ENCODE measurements around the gene TOLLIP.

The TOLLIP gene

DNA sequence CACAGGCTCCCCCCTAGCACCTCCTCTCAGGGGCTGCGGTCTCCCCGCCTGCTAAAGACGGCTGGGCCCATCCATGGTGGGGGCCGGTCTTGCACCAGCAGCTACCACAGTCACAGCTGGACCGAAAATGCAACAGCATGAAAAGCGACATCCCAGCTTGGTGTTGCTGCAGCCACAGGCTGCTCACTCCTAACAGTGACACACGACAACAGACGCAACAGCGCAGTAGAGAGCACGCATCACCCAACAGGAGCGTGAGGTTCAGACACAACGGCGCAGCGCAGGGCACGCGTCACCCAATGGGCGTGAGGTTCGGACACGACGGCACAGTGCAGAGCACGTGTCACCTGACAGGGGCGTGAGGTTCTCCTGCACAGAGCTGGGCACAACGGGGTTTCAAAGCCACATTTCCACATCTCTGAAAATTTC is 24.1 kb downstream of the TOLLIP start:
- in situ Hi-C loops (cut with HindIII; ENCODE audit: low sequenced_read_pairs): no loop called here

DNA sequence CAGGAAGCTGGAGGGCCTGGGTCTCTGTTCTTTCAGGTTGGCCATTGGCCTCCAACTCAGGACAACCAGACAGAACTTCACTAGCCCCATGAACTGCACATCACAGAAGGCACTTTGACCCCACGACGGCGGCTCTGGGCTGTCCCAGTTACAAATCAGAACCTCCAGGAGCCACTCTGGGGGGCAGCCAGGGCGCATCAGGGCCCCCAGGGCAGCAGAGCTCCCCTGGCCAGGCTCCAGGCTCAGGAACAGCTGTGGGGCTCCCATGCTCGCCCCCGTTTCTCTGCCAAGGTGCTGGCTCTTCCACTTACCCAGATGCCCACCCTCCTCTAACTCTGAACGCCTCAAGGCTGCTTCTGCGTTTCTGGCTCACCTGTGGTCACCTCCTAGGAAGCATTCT is 25.5 kb downstream of the TOLLIP start:
- in situ Hi-C loops (cut with HindIII; ENCODE audit: low sequenced_read_pairs): no loop called here

DNA sequence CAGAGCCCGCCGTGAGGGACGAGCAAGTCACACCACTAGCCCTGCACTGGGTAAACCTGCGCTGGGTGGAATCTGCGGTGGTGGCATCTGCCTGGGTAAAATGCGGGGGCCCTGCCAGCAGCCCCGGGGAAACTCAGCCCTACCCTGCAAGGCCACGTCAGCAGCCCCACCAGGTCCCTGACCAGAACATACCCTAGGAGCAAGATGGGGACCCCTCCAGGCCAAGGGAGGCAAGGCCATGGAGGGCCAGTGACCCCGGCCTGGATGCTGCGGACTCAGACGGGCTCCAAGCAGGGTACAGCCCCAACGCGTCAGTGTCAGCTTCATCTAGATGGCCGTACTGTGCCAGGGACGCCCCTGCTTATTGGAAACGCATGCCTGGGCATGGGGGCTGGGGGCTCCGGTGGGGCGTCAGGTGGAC is 26.3 kb downstream of the TOLLIP start:
- in situ Hi-C loops (cut with HindIII; ENCODE audit: low sequenced_read_pairs): no loop called here

DNA sequence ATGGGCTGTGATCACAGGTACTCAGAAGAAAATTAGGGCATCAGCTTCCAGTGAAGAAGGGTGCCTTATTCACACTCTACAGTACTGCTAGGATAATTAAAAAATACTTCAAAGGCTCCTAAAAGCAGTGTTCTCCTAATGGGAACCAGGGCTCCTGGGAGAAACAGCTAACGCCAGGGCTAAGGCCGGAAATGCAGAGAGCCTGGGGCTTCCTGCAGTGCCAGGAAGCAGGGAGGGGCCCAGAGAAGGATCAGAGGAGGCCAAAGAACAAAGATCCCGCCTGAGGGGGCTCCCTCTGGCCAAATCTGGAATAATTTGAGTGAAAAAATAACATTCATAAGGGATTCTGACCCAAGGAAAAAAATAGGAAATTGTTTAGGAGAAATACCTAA is 27.5 kb downstream of the TOLLIP start:
- in situ Hi-C loops (cut with HindIII; ENCODE audit: low sequenced_read_pairs): no loop called here

DNA sequence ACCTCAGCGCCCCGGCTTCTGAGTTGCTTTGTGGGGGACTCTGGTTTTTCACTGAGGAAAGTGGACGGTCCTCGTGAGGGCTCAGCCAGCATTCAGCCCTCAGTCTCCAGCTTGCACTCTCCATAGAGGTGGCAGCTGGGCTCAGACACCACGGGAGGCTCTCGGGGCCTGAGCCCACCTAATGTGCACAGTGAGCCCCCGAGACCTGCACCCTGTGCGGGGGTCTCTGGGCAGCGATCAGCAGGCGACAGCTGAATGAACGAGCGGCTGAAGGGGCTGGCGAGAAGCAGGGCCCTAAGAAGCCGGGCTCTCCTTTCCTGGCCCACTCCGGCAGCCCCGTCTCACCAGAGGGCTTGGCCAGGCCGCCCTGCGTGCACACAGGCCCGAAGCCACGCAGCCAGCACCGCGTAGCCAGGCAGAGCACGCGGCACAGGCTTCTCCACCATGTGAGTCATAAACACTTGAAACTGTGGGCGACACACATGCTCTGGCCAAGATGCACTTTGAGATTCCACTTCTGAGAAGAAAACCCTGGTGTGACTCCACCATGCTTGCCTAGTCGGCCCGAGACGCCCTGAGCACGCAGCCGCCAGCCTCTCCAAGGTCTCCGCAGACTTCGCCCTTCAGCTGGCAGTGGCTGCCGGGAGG is 28.0 kb downstream of the TOLLIP start:
- in situ Hi-C loops (cut with HindIII; ENCODE audit: low sequenced_read_pairs): no loop called here

DNA sequence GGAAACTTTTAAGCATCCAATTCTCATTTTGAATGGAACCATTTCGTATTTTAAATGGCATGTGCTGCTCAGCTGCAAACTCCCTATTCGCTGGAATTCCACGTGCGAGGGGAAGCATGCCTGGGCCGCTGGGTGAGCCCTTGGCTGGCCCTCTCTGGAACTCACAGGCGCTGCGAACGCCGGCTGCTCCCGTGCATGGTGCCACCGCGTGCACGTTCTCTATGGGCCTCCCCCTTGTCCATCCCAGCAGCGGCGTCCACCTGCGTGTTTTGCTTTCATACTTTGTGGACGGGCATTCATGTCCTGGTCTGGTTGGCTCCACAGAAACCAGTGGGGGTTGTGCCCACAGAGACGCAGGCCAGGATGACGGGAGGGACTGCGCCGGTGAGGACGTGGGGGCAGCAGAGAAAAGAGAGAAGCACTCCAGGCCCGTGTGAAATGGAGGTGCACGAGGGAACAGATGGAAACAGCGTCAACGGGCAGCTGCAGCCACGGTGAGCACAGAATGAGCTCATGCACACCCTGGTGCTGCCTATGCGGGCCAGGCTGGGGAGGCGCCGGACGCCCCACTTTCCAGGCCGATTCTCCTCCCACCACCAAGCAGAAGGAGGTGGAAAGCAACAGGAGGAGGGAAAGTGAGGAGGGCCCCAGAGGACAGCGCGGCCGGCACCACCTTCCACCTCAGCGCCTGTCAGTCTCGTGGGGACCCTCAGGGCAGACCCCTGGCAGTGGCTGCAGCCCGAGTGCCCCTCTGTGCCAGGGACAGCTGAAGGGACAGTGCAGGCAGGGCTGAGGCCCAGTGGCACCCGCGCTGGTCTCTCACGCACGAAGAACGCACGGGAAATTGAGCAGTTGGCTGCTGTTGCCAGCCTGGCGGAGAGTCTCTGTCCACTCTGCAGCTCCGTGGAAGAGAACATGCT is 29.1 kb downstream of the TOLLIP start:
- in situ Hi-C loops (cut with HindIII; ENCODE audit: low sequenced_read_pairs): no loop called here

DNA sequence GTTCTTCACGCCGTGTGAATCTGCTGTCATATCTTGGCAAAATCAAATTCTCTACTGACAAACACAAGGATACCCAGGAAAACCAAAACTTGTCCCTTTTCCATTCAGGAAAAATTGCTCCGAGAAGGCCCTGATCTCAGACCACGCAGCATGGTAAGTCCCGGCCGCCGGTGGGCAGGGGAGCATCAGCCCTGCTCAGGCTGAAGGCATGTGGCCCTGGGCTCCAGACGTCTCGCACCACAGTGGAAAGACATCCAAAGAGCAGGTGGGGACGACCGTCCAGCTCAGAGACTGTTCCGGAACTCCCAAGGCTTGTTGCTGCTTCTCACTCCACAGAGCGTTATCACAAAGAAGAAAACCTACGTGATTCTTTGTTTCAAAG is 29.8 kb downstream of the TOLLIP start:
- in situ Hi-C loops (cut with HindIII; ENCODE audit: low sequenced_read_pairs): no loop called here

DNA sequence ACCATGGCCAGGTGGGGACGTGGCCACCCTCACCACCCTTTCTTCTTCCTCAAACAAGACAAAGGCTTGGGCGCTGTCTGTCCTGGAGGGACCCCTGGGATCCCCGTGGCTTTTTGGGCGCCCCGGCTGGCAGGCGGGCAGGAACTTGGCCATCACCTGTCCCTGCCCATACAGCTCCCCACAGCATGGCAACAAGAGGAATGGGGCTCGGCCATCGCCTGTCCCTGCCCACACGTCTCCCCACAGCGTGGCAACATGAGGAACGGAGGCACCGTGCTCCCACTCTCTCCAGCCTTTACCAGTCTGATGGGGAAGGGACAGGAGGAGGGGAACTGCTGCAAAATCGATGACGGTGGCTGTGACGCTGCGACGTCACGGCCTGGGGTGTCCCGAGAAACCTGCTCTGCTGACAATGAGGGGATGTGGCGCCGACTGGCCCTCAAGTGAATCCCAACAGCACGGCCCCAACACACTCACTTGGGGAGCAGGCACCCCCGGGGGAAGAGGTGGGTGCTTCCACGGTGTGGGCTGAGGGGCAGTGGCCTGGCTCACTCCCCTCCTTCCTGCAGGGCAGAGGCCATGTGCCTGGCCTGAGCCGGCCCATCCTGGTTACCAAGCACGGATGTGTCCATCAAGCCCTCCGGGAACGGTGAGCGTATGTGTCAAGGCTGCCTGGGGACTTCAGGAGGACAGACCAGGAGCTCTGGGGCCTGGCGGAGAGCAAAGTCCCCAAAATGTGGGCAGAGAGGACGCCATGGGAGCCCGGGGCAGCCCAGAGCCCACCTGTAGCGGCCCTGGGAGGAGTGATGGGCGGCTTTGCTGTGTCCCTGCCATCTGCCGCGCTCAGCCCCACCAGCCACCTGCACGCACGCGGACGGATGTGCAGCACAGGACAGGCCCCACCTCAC is 30.4 kb downstream of the TOLLIP start:
- in situ Hi-C loops (cut with HindIII; ENCODE audit: low sequenced_read_pairs): no loop called here

DNA sequence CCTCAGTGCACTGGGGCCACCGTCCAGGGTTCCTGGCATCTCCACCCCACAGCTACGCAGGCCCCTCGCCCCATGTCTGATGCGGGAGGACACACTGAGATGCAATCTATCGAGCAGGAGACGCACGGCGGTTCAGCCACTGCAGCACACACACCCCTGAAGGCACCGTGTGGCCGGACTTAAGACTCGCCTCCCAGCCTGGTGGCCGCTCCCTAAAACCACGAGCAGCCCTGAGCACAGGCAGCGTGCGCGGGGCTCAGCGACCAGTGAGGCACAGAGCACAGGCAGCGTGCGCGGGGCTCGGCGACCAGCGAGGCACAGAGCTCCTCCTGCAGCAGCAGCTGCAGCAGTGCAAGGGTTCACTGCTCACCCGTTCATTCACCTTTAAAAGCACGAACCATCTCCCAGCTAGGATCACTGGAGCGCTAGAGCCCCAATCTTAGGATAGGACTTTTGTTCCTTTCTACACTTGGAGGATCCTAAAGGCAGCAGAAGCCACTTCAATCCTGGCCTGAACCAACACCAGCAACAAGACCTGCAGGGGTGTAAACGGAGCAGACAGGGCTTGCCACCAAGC is 31.4 kb downstream of the TOLLIP start:
- in situ Hi-C loops (cut with HindIII; ENCODE audit: low sequenced_read_pairs): no loop called here

DNA sequence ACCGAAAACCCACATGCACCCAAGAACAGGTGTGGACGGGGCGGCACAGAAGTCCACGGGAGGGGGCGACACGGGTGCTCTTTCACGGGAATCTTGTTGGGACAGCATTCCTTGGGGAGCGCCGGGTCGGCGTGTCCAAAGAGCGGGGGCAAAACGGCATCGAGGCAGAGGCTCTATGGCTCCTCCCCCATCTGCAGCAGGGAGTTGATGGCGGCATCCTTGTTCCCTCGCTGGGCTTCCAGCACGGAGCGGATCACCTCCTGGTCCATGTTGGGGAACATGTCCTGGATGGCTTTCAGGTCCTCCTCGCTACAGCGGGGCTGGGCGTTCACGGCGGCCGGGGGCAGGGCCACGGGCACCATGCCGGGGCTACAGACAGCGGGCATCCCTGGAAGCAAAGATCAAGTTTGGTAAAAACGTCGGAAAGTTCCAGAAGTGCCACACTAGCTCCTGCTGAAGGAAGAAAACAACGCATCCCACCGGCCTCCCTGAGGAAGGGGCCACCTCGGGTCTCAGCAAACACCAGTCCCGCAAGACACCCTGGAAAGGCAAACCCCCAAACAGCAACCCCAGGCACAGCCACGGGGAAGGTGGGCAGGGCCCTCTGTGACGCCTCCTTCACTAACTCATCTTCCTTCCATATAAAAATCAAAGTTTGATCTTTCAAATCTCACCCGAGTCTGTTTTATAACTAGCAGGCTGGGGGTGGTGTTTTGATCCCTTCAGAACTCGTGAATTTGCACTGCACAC is 32.4 kb downstream of the TOLLIP start:
- in situ Hi-C loops (cut with HindIII; ENCODE audit: low sequenced_read_pairs): no loop called here

DNA sequence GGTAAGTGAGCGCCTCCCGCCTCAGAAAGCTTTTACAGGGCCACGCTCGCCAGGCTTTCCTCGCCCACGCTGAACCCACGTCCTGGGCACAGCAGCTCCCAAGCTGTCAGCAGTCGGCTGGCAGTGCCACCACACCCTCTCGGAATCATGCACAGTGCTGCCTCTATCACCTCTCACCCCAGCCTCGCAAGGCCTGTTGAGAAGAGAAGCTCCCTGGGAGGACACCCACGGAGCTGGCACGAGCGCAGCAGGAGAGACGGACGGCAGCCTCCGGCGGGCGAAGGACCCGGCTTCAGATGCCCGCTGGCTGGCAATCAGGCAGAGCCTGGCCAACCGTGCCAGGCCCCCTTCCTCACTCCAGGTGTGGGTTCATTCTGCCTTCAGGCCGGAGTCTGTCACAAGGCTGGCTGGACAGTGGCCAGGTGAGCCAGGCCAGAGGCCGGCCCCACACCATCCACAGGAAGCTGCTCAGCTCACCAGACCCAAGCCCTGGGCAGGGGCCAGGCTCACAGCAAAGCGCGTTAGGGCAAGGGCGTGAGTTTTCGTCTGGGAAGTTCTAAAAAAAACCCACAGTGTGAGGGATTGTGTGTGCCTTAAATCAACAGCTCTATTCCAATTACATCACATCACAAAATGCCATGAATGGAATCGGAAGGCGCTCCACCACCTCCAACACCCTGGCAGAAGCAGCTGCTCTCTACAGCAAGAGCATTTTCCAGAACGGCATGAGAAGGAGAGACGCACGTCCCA is 33.2 kb downstream of the TOLLIP start:
- in situ Hi-C loops (cut with HindIII; ENCODE audit: low sequenced_read_pairs): no loop called here

DNA sequence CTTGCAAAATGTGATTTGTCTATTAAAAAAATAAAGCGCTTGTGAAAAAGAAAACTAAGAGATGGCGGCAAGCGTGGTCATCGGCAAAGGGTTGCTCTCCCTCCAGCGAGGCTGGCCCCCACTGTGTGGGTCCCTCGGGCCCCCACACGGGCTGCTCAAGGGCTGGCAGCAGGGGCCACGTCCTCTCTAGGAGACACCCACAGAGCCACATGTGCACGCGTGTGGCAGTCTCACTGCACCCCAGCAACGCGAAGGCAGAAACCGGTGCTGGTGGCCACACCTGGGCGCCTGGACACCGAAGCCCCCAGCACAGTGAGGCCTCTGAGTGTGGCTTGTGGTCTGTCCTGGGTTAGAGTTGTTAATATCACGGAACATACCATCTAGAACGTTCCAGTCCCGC is 34.4 kb downstream of the TOLLIP start:
- in situ Hi-C loops (cut with HindIII; ENCODE audit: low sequenced_read_pairs): no loop called here

DNA sequence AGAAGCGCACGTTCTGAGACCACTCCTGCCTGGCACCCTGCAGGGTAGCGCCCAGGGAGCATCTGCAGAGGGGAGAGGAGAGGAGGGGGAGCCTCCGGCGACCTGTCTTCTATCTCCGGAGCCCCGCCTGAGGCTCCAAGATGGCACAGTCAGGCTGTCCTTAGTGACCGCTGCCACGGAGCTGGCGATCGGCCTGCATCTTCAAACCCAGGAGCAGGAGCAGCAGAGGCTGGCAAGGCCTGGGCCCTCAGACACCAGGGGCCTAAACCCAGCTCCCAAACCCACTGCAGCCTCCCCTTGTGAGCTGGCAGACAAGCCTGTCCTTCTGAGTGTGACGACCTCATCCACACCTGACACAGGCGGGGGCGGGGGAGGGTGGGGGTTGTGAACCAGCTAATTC is 34.9 kb downstream of the TOLLIP start:
- in situ Hi-C loops (cut with HindIII; ENCODE audit: low sequenced_read_pairs): no loop called here

DNA sequence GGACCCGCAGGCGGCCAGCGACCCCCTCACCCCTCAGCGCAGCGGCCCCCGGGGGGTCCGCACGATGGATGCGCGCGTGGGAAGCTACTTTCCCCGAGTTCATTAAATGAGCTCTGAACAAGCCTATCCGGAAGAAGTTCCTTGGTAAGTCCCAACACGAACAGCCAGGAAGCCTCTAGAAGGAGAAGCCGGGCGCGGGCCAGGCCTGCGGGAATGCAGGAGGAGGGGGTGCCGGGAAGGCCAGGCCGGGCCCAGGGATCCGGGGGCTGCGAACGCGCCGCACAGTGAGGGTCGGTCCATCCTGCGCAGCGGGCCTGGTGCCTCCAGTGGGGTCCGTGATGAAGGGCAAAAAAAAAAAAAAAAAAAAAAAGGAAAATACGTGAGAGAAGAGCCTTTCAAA is 36.9 kb downstream of the TOLLIP start:
- in situ Hi-C loops (cut with HindIII; ENCODE audit: low sequenced_read_pairs): no loop called here

DNA sequence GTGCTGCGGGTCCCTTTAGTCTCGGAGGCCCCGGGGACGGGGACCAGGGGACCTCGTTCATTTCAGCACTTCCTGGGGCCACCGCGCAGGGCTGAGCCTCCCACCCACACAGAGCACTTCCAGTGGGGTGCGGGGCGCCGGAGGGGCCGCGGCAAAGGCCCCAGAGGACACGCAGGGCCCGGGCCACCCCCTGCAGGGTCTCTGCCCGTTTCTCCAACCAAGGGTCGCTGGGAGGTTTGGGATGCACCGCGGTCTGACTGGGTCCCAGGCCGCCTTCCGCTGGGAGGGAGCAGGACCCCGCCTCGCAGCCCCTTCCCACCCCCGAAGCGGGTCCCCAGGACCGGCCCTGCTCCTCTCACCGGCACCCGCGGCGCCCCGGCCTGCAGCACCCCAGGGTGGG is 37.5 kb downstream of the TOLLIP start:
- in situ Hi-C loops (cut with HindIII; ENCODE audit: low sequenced_read_pairs): no loop called here

DNA sequence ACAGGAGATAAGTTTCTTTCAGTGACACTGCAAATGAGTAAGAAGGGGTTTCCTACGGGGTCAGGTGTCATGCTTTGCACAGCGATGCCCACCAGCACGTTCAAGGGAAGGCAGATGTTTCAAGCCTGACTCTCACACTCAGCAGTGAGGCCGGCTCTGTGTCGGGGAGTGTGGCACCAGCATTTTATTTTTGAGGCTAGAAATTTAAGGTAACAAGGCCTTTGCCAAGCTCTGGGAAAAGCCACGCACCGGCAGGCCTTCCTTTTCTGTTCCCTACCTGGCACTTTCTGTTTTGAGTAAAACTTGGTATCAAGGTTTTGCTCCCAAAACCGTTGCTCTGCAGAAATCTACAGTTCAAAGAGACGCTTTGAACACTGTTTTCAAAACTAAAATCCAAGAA is 38.0 kb downstream of the TOLLIP start:
- in situ Hi-C loops (cut with HindIII; ENCODE audit: low sequenced_read_pairs): no loop called here

DNA sequence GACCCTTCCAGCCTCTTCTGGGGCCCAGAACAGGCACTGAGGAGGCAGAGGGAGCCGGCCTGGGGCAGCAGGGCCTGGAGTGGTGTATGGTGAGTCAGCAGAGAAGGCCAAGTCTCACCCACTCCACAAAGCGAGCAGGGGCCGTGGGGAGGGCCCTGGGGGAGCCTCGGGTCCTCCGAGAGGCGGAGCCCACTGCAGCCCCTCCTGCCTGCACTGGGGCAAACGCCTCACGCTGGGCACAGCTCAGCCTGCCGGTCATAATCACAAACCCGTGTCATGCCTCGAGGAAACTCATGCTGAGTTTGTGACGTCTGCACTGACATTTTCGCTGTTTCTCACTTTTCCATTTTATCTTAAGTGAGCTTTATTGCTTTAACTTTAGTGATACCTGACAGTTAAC is 38.4 kb downstream of the TOLLIP start:
- in situ Hi-C loops (cut with HindIII; ENCODE audit: low sequenced_read_pairs): no loop called here

DNA sequence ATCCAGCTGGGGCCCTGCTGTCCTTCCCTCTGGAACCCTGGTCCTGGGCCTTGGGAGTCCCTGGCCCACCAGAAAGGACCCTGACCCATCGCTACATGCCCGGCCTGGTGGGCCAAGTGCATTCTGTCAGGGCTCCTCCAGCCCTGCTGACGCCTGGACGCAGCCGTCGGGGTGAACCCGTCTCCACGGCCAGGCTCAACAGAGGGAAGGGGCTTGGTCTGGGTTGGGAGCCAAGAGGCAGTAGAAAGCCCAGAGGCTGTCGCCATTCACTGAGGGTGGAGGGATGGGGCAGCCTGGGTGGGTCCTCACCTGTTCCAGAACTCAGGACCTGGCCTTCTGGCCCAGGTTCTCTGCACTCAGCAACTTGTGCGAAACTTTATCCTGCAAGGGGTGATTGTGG is 39.0 kb downstream of the TOLLIP start:
- in situ Hi-C loops (cut with HindIII; ENCODE audit: low sequenced_read_pairs): no loop called here

DNA sequence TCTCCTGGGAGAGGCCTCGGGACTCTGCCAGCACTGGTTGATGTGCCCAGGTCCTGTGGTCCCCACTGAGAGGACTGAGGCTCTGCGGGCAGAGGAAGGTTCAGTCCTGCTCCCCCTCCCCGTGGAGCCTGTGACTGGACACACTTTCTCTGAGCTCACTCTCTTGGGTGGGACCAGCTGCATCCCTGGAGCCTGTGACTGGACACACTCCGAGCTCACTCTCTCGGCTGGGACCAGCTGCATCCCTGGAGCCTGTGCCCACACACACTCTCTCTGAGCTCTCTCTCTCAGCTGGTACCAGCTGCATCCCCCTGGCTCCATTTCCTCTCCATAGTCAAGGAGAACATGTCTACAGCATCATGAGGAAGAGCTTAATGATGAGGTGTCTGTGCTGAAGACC is 39.5 kb downstream of the TOLLIP start:
- in situ Hi-C loops (cut with HindIII; ENCODE audit: low sequenced_read_pairs): no loop called here
